ENCODE measurements around the gene SLC1A4. TPM values are rescaled to one million over a fixed set of nuclear protein-coding genes. Genes with fewer than 3 reads are reported as not detected.

SLC1A4 gene
- total RNA-seq, 1 donor from 2014 or later, result 15.1 TPM

GRCh38 chr2:64972426-64972825 lies 16.8 kb upstream of the SLC1A4 start:
- Mint-ChIP-seq H3K9me3 (no peaks in the 10 kb centered on the region), H3K4me1 (ENCODE audit: low read depth) (no peaks in the 10 kb centered on the region)
- intact Hi-C loops (cut with micrococcal nuclease), result no loop called here

GRCh38 chr2:64972876-64973275 lies 16.3 kb upstream of the SLC1A4 start:
- H3K36me3 Mint-ChIP-seq (ENCODE audit: low read depth), result no peaks in the 10 kb centered on the region
- no peak overlapping the region for H3K27ac Mint-ChIP-seq
- H3K4me1 Mint-ChIP-seq (ENCODE audit: low read depth), result no peaks in the 10 kb centered on the region

More at GRCh38 chr2:64972426-64972825, 16.8 kb upstream of the SLC1A4 start:
- no peak overlapping the region for H3K27ac Mint-ChIP-seq
- no peak overlapping the region for H3K4me3 Mint-ChIP-seq
- H3K36me3 Mint-ChIP-seq (ENCODE audit: low read depth), result no peaks in the 10 kb centered on the region
- no peak for DNase-seq (ENCODE audit: low spot score)
- peaks cover 4% of the 10 kb centered on the region for H3K27me3 Mint-ChIP-seq (ENCODE audit: insufficient read depth)

GRCh38 chr2:64975232-64975821 lies 13.9 kb upstream of the SLC1A4 start:
- Mint-ChIP-seq H3K4me1 (ENCODE audit: low read depth) (peaks cover 9% of the 10 kb centered on the region), H3K9me3 (no peaks in the 10 kb centered on the region), H3K36me3 (ENCODE audit: low read depth) (no peaks in the 10 kb centered on the region), H3K27ac (no peak overlapping the region), H3K27me3 (ENCODE audit: insufficient read depth) (no peaks in the 10 kb centered on the region), H3K4me3 (no peak overlapping the region)
- no peak for DNase-seq (ENCODE audit: low spot score)
- intact Hi-C loops (cut with micrococcal nuclease), result no loop called here

More at GRCh38 chr2:64972876-64973275, 16.3 kb upstream of the SLC1A4 start:
- no peak for DNase-seq (ENCODE audit: low spot score)
- H3K4me3 Mint-ChIP-seq, result no peak overlapping the region
- H3K9me3 Mint-ChIP-seq, result no peaks in the 10 kb centered on the region
- peaks cover 2% of the 10 kb centered on the region for H3K27me3 Mint-ChIP-seq (ENCODE audit: insufficient read depth)
- intact Hi-C loops (cut with micrococcal nuclease), result no loop called here

GRCh38 chr2:64976276-64976675 lies 12.9 kb upstream of the SLC1A4 start:
- intact Hi-C loops (cut with micrococcal nuclease), result no loop called here
- Mint-ChIP-seq H3K4me3 (no peak overlapping the region), H3K27me3 (ENCODE audit: insufficient read depth) (no peaks in the 10 kb centered on the region), H3K27ac (no peak overlapping the region), H3K4me1 (ENCODE audit: low read depth) (peaks cover 12% of the 10 kb centered on the region), H3K9me3 (no peaks in the 10 kb centered on the region), H3K36me3 (ENCODE audit: low read depth) (no peaks in the 10 kb centered on the region)
- no peak for DNase-seq (ENCODE audit: low spot score)

- Mint-ChIP-seq H3K27ac (no peak overlapping the region), H3K9me3 (no peaks in the 10 kb centered on the region), H3K36me3 (ENCODE audit: low read depth) (no peaks in the 10 kb centered on the region), H3K4me1 (ENCODE audit: low read depth) (peaks cover 35% of the 10 kb centered on the region), H3K27me3 (ENCODE audit: insufficient read depth) (peaks cover 2% of the 10 kb centered on the region), H3K4me3 (no peak overlapping the region)
- no peak for DNase-seq (ENCODE audit: low spot score)
- intact Hi-C loops (cut with micrococcal nuclease), result loop anchor here (1.0 to 2.0 kb wide), 2 partner anchors 10 to 62 kb away; no protein-coding TSS in a partner anchor
These were observed 10.5 kb upstream of the SLC1A4 start for GRCh38 chr2:64978514-64979268.

- Mint-ChIP-seq H3K36me3 (ENCODE audit: low read depth) (peaks cover 1% of the 10 kb centered on the region), H3K27ac (no peak overlapping the region), H3K9me3 (no peaks in the 10 kb centered on the region), H3K27me3 (ENCODE audit: insufficient read depth) (peaks cover 3% of the 10 kb centered on the region), H3K4me3 (no peak overlapping the region), H3K4me1 (ENCODE audit: low read depth) (peaks cover 42% of the 10 kb centered on the region)
- intact Hi-C loops (cut with micrococcal nuclease), result loop anchor here (1.0 to 10.0 kb wide), 9 partner anchors 9 to 865 kb away; partner anchors contain the start of gene PELI1
- DNase-seq (ENCODE audit: low spot score), result no peak
These were observed 9.5 kb upstream of the SLC1A4 start for GRCh38 chr2:64979744-64980143.

- intact Hi-C loops (cut with micrococcal nuclease), result loop anchor here (5.0 to 10.0 kb wide), 7 partner anchors 245 to 865 kb away; partner anchors contain the start of gene PELI1
- Mint-ChIP-seq H3K4me1 (ENCODE audit: low read depth) (peaks cover 44% of the 10 kb centered on the region), H3K27me3 (ENCODE audit: insufficient read depth) (peaks cover 3% of the 10 kb centered on the region)
These were observed 9.0 kb upstream of the SLC1A4 start for GRCh38 chr2:64980183-64980582.

GRCh38 chr2:64982311-64982857 lies 6.8 kb upstream of the SLC1A4 start:
- Mint-ChIP-seq H3K27me3 (ENCODE audit: insufficient read depth) (peaks cover 10% of the 10 kb centered on the region), H3K36me3 (ENCODE audit: low read depth) (peaks cover 4% of the 10 kb centered on the region), H3K4me3 (peak overlapping the region; percentile 2), H3K27ac (peak overlapping the region; percentile 87), H3K9me3 (no peaks in the 10 kb centered on the region), H3K4me1 (ENCODE audit: low read depth) (peaks cover 65% of the 10 kb centered on the region)
- no peak for DNase-seq (ENCODE audit: low spot score)
- intact Hi-C loops (cut with micrococcal nuclease), result loop anchor here (1.0 to 10.0 kb wide), 12 partner anchors 36 to 946 kb away; partner anchors contain the start of genes AFTPH and PELI1

More at GRCh38 chr2:64980183-64980582, 9.0 kb upstream of the SLC1A4 start:
- H3K9me3 Mint-ChIP-seq, result no peaks in the 10 kb centered on the region
- no peak overlapping the region for H3K4me3 Mint-ChIP-seq
- no peak overlapping the region for H3K27ac Mint-ChIP-seq
- DNase-seq (ENCODE audit: low spot score), result no peak
- H3K36me3 Mint-ChIP-seq (ENCODE audit: low read depth), result peaks cover 1% of the 10 kb centered on the region

- no peak for DNase-seq (ENCODE audit: low spot score)
- Mint-ChIP-seq H3K9me3 (no peaks in the 10 kb centered on the region), H3K4me3 (no peak overlapping the region), H3K4me1 (ENCODE audit: low read depth) (peaks cover 70% of the 10 kb centered on the region), H3K27me3 (ENCODE audit: insufficient read depth) (peaks cover 10% of the 10 kb centered on the region), H3K36me3 (ENCODE audit: low read depth) (peaks cover 4% of the 10 kb centered on the region), H3K27ac (no peak overlapping the region)
- intact Hi-C loops (cut with micrococcal nuclease), result loop anchor here (1.0 to 10.0 kb wide), 12 partner anchors 37 to 947 kb away; partner anchors contain the start of genes AFTPH and PELI1
These were observed 6.3 kb upstream of the SLC1A4 start for GRCh38 chr2:64982932-64983331.

GRCh38 chr2:64985447-64985846 lies 3.8 kb upstream of the SLC1A4 start:
- intact Hi-C loops (cut with micrococcal nuclease), result loop anchor here (5.0 to 10.0 kb wide), 7 partner anchors 233 to 871 kb away; partner anchors contain the start of gene PELI1
- DNase-seq (ENCODE audit: low spot score), result no peak
- H3K27me3 Mint-ChIP-seq (ENCODE audit: insufficient read depth), result peaks cover 12% of the 10 kb centered on the region
- no peak overlapping the region for H3K4me3 Mint-ChIP-seq
- H3K4me1 Mint-ChIP-seq (ENCODE audit: low read depth), result peaks cover 72% of the 10 kb centered on the region
- no peaks in the 10 kb centered on the region for H3K9me3 Mint-ChIP-seq
- peaks cover 4% of the 10 kb centered on the region for H3K36me3 Mint-ChIP-seq (ENCODE audit: low read depth)
- no peak overlapping the region for H3K27ac Mint-ChIP-seq

GRCh38 chr2:64987001-64987955 lies 1.9 kb upstream of the SLC1A4 start:
- H3K4me1 Mint-ChIP-seq (ENCODE audit: low read depth), result peaks cover 77% of the 10 kb centered on the region
- H3K4me3 Mint-ChIP-seq, result peak overlapping the region; percentile 85
- H3K9me3 Mint-ChIP-seq, result no peaks in the 10 kb centered on the region
- no peak for DNase-seq (ENCODE audit: low spot score)
- H3K27ac Mint-ChIP-seq, result peak overlapping the region; percentile 92
- intact Hi-C loops (cut with micrococcal nuclease), result loop anchor here (5.0 to 10.0 kb wide), 7 partner anchors 235 to 872 kb away; partner anchors contain the start of gene PELI1
- peaks cover 12% of the 10 kb centered on the region for H3K27me3 Mint-ChIP-seq (ENCODE audit: insufficient read depth)
- peaks cover 6% of the 10 kb centered on the region for H3K36me3 Mint-ChIP-seq (ENCODE audit: low read depth)

- intact Hi-C loops (cut with micrococcal nuclease), result loop anchor here (1.0 to 10.0 kb wide), 15 partner anchors 9 to 1399 kb away; partner anchors contain the start of genes ACTR2, CEP68, MDH1 and PELI1
- no peaks in the 10 kb centered on the region for H3K9me3 Mint-ChIP-seq
- peaks cover 12% of the 10 kb centered on the region for H3K27me3 Mint-ChIP-seq (ENCODE audit: insufficient read depth)
- peak overlapping the region; percentile 88 for H3K4me3 Mint-ChIP-seq
- H3K27ac Mint-ChIP-seq, result peak overlapping the region; percentile 92
- peaks cover 77% of the 10 kb centered on the region for H3K4me1 Mint-ChIP-seq (ENCODE audit: low read depth)
- H3K36me3 Mint-ChIP-seq (ENCODE audit: low read depth), result peaks cover 11% of the 10 kb centered on the region
- no peak for DNase-seq (ENCODE audit: low spot score)
These were observed 1.2 kb upstream of the SLC1A4 start for GRCh38 chr2:64987956-64988419.

Measured in activated T-helper 1 cell treated with anti-CD3 and anti-CD28 coated beads, Interleukin-12 subunit alpha, Interleukin-12 subunit beta, Interleukin-2, Interleukin-4 antibody, amounts not matched to agents 30 ng/mL and 10 ng/mL and 1 ng/mL, durations not matched to agents 14 hours and 24 hours and 36 hours (primary cell).